HG03558 (cell line): ENCODE data around the gene VPS13A.
A peak's percentile ranks its signal among the peaks of the same experiment; 100 is the strongest.

ENCODE experiments used
- ATAC-seq: cut with Tn5 transposase; IDR thresholded peaks from one replicate; pipeline ENCODE4 v1.9.1; 2021; ENCODE audit warnings: moderate number of reproducible peaks; ENCODE audit not compliant: unreplicated experiment; ENCODE audit errors: extremely low read depth

VPS13A gene

DNA sequence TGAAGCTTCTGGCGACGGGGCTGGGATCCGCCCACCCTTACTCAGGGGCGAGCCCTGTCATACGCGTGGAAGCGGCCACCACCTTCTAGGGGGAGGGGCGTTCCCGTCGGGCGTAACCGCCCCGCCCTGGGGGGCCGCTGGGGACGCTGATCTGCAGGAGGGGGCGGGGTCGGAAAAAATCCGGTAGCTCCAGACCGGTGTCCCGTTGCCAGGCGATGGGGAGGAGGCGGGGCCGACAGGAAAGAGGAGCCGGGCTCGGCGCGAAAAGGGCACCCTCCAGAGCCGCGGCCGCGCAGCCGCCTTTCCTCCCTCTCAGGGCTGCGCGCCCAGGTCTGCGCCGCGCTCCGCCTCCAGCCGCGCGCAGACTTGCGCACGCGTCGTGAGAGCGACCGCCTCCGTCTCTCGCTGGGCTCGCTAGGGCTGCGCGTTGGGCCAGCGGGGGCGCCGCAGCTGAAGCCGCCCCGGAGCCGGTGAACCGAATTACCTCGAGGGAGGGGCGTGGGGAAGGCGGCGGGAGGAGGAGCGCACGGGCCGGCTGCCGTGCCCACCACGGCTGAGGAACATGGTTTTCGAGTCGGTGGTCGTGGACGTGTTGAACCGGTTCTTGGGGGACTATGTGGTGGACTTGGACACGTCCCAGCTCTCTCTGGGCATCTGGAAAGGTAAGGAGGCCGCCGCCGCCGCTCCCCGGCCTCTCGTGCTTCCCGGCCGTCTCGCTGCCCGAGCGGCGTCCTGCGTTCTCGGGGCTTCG, at the start of gene VPS13A:
TSS of gene VPS13A (plus strand) at position 392 of the 751 bp plus-strand sequence. CDS start at position 563, 171 bp downstream.
- peak; percentile 71 for ATAC-seq

DNA sequence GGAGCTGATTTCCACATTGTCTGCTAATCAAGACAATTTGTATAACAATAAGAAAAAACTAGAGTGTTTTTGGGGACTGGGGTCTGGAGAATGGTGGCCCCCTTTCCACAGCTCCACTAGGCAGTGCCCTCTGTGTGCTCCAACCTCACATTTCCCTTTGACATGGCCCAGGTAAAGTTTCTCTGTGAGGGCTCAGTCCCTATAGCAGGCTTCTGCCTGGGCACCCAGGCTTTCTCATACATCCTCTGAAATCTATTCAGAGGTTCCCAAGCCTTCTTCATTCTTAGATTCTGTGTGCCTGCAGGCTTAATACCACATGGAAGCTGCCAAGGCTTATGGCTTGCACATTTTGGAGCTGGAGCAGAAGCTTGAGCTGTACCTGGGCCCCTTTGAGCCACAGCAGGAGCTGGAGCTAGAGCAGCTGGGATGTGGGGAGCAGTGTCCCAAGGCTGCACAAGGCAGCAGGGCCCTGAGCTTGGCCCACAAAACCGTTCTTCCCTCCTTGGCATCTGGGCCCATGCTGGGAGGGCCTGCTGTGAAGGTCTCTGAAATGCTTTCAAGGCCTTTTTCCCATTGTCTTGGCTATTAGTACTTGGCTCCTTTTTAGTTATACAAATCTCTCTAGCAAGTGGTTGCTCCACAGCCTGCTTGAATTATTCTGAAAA, 49.1 kb upstream of the VPS13A start:
- ATAC-seq: no peak

DNA sequence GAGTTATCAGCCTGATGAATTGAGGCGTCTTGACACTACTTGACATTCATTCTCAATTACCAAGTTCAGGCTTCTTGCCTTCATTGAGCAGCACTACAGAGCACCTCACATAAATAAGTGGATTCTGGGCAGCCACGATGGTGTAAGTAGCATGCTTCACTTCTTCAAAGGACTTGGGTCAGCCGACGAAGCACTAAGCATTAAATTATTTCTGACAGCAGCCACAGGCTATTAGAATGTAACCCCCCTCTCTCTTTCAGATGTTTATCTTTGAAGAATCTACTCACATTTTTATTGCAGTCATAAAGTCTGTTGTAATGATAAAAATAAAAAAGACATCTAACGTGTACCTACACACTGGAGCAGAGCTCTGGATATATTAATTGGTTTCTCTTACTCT, 45.9 kb upstream of the VPS13A start:
- ATAC-seq: no peak

- ATAC-seq: no peak
These were observed 44.3 kb upstream of the VPS13A start for GRCh38 chr9:77133011-77133410.

DNA sequence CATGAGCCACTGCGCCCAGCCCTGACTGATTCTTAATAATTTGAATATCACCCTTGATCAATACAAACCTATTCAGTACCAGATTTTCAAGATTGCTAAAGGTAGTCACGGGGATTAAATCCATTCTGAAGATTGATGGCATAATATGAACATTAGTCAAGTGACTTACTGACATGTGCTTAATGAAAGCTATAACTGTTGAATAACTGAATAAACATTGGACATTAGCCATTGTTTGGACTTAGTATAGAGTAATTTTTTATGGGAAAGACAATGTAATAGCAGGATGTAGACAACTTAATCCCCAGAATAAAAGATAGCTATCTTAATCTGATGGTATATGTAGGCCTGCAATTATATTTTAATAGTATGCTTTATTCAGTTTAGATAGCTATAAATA, 35.0 kb upstream of the VPS13A start:
- ATAC-seq: no peak

DNA sequence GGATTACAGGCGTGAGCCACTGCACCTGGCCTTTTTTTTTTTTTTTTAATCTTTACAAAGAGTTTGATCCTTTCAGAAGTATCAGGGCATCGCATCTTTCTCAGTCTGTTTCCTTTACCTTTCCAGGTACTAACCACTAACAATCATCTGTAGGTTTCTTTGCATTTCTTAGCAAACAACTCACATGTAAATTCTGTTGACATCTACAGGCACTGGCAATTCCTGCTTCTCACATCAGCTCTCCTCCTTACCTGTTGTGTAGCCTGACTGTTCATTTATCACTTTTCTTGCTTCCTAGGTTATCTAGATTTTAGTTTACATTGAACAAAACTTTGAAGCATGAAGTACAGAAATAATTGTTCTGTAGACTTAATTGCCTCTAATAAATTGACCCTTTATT, 27.5 kb upstream of the VPS13A start:
- ATAC-seq: no peak

GRCh38 chr9:77152289-77152688, 25.0 kb upstream of the VPS13A start:
- ATAC-seq: no peak

- ATAC-seq: no peak
These were observed 20.5 kb upstream of the VPS13A start for GRCh38 chr9:77156646-77157371.

DNA sequence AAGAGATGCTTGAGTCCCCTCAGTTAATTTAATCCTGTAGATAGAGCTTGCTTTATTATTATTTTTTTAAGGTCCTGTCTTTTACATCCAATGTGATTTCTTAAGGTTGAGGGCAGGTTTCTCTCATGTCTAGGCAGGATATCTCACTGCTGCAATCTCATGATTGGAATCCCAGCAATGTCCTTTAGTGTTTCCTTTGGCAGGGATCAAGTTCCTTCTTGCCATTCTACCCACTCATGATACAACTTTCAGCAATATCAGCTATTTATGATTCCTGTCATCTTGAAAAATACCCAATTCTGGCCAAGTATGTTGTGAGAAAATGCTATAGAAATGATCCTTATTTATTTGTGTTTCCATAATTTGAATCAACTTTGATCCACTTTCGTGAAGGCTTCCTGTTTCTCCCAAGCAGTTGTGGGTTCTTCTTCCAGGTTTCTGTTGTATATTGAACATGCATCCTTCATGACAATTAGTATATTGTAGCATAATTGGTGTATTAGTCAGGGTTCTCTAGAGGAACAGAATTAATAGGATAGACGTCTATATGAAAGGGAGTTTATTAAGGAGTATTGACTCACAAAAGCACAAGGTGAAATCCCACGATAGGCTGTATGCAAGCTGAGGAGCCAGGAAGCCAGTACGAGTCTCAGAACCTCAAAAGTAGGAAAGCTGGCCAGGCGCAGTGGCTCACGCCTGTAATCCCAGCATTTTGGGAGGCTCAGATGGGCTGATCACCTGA, 18.4 kb upstream of the VPS13A start:
- ATAC-seq: no peak

DNA sequence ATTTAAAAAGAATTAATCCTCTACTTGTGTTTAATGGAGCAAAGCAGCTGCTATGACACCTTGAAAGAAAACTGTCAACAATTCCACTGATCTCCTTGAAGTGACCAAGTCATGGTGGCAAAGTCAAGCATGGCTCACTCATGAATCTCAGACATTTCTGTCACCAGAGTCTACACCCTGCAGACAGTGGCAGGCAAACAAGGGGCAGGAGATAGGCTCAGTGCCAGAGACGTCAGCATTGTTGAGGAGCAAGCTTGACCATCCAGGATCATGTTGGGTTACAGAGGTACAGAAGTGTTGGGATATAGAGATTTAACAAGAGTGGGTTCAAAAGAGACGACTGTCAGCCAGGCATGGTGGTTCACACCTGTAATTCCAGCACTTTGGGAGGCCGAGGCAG, 16.1 kb upstream of the VPS13A start:
- no peak for ATAC-seq

DNA sequence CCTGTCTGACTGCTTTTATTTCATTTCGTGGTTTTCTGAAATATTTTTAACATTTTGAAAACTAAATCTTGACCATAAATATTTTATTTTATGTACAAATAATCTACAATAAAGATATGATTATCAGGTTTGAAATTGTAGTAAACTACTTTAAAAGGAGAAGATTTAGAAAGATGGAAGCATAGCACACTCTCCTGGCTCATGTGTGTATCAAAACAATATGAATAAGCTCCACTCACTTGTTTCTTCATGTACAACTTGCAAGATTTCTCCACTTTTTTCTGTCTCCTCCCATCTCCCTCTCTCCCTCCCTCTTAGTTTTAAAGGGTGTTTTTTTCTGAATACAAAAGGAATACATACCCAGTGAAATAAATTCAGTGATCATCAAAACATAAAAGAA, 15.4 kb upstream of the VPS13A start:
- ATAC-seq: no peak

- ATAC-seq: no peak
These were observed 15.0 kb upstream of the VPS13A start for GRCh38 chr9:77162366-77162765.

DNA sequence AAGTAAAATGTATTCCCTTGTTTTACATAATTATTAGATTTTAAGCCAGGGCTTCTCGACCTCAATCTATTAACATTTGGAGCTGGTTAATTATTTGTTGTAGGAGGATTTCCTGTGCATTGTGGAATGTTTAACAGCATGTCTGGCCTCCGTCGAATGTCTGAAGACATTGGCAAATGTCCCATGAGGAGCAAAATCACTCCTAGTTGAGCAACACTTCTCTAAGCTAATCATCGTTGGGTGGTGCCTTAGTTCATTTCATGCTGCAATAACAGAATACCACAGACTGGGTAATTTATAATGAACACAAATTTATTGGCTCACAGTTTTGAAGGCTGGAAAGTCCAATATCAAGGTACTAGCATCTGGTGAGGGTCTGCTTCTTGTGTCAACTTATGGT, 13.4 kb upstream of the VPS13A start:
- no peak for ATAC-seq

DNA sequence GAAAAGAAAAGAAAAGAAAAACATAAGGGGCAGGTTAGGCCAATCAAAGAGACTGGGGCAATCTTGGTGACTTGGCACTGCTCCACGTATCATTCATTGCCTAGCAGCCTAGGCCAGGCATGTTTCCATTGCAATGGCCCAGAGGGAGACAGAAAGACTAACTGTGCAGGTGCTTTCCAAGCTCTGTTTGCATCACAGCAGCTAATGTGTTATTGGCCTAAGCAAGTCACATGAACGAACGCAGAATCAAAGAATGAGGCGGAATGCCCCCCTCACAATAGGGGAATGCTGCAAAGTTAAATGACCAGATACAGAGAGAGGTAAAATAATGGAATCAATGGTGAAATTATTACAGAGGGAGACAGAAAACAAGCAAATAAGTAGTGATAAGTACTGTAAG, 11.1 kb upstream of the VPS13A start:
- ATAC-seq: no peak

- ATAC-seq: no peak
These were observed 6.2 kb upstream of the VPS13A start for GRCh38 chr9:77170991-77171699.

DNA sequence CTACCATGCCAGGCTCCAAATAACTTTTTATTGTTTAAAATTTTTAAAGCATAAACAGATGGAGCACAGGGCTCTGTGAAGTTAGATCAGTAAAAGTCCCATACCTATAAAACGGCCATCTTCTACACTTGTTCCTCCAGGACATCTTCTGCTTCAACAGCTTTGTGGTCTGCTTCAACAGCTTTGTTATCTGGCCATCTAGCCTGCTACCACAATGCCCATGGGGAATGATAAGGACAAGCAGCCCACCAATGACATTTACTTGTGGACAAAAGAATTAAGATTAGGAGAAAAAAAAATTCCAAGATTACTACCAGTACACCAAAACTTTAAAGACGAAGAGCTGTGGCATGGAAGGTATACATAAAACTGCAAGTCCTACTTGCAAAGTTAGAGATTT, 2.2 kb upstream of the VPS13A start:
- ATAC-seq: no peak

- ATAC-seq: no peak
These were observed 1.2 kb upstream of the VPS13A start for GRCh38 chr9:77176106-77176505.

- no peak for ATAC-seq
These were observed 620 bp upstream of the VPS13A start for GRCh38 chr9:77176686-77177142.

DNA sequence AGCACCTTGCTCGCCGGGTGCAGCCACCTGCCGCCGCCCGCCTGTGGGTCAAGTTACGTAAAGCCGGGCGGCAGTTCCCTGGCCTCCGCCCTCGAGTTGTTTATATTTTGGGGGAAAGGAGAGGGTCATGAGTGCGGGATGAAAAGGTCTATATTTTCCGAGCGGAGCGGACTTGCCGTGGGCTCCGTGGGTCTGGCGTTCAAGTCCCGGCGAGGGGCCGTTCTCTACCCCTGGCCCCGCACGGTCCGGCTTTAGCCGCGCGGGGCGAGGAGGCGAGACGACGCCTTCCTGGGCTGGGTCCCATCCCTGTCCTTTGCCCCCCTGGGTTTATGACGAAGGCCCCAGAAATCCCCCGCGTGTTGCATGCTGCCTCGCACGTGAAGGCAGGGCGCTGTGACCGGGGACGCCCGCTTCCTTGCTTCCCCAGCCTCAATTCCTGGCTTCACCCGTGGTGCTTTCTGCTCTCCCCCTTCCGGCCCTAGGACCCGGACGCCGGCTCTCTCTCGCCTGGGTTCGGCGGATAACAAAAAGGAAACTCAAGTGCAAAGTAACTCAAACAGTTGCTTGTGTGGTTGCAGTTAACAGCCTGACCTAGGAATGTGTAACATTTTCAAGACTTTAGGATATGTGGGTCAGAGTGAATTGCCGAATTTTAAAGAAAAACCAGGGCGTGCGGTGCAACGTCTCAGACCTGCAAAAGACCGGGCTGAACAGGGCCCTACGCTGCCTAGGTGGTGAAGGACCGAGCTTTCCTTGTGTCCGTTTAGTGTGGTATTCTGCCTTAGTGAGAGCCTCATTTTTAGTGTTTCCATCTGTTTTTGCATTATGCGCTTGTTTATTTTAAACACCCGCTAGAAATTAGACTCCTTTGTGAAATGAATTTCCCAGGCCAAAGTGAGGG, 810 bp downstream of the VPS13A start:
- ATAC-seq: no peak
